ENCODE results near the gene TRIM17. TPM values are rescaled to one million over a fixed set of nuclear protein-coding genes. Genes with fewer than 3 reads are reported as not detected.

The TRIM17 gene
- total RNA-seq, 1 donor = under 0.01 TPM

- H3K4me1 ChIP-seq (ENCODE audit: insufficient read depth, low read length) = peaks cover 4% of the 10 kb centered on the region
- peak overlapping the region; percentile 61 for H3K4me3 ChIP-seq (ENCODE audit: insufficient read depth, low read length)
- peaks cover 84% of the 10 kb centered on the region for H3K27me3 ChIP-seq (ENCODE audit: insufficient read depth, low read length)
- H3K27ac ChIP-seq (ENCODE audit: low read depth, low read length) = no peak overlapping the region
- no peaks in the 10 kb centered on the region for H3K79me2 ChIP-seq (ENCODE audit: insufficient read depth, low read length)
- H3K36me3 ChIP-seq (ENCODE audit: insufficient read depth, low read length) = no peaks in the 10 kb centered on the region
- H3K9me3 ChIP-seq (ENCODE audit: low read depth, low read length) = no peaks in the 10 kb centered on the region
- no peaks in the 10 kb centered on the region for H4K20me1 ChIP-seq (ENCODE audit: insufficient read depth, low read length)
- peak; percentile 93 for DNase-seq (ENCODE audit: insufficient read length, low spot score, missing footprints)
- H3K4me2 ChIP-seq (ENCODE audit: insufficient read depth, low read length) = peak overlapping the region; percentile 78
- TF ChIP-seq CTCF (IDR thresholded peaks at IDR 0.05; ENCODE audit: extremely low read depth, low read depth, low read length) = no peak
- H2AFZ ChIP-seq (ENCODE audit: low read length) = peak overlapping the region; percentile 74
Measured at GRCh38 chr1:228464487-228464983, 47.9 kb upstream of the TRIM17 start.

- Histone ChIP-seq H3K4me3 (ENCODE audit: insufficient read depth, low read length) (peak overlapping the region; percentile 61), H2AFZ (ENCODE audit: low read length) (peak overlapping the region; percentile 74), H3K27me3 (ENCODE audit: insufficient read depth, low read length) (peaks cover 77% of the 10 kb centered on the region), H3K27ac (ENCODE audit: low read depth, low read length) (no peak overlapping the region), H3K4me2 (ENCODE audit: insufficient read depth, low read length) (peak overlapping the region; percentile 78), H3K36me3 (ENCODE audit: insufficient read depth, low read length) (no peaks in the 10 kb centered on the region), H4K20me1 (ENCODE audit: insufficient read depth, low read length) (no peaks in the 10 kb centered on the region), H3K4me1 (ENCODE audit: insufficient read depth, low read length) (peaks cover 4% of the 10 kb centered on the region), H3K9me3 (ENCODE audit: low read depth, low read length) (no peaks in the 10 kb centered on the region), H3K79me2 (ENCODE audit: insufficient read depth, low read length) (no peaks in the 10 kb centered on the region)
- no peak for TF ChIP-seq CTCF (IDR thresholded peaks at IDR 0.05; ENCODE audit: extremely low read depth, low read depth, low read length)
- no peak for DNase-seq (ENCODE audit: insufficient read length, low spot score, missing footprints)
Measured at GRCh38 chr1:228463559-228464455, 47.1 kb upstream of the TRIM17 start.

DNA sequence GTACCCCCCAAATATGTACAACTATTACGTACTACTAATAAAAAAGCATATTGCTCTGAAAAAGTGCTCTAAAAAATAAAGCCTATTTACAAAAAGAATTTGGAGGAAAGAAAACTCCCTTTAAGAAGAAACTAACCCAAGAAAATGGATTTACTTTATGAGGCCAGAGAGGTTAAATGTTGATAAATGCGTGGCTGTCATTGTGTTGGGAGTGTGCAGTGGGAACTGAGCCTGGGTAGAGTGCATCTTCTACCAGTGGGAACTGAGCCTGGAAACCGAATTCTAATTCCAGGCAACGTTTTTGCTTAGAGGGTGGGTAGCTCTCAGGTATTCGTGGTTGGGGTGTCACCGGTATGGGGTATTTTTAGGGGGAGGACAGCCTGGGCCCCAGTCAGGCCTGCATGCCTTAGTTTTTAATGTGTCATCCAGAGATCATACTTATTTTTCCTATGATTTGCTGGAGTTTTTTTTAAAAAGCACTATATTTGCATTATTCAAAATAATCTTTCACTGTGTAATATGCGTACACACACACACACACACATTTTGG, 46.4 kb upstream of the TRIM17 start:
- H2AFZ ChIP-seq (ENCODE audit: low read length) = no peak overlapping the region
- no peak for TF ChIP-seq CTCF (IDR thresholded peaks at IDR 0.05; ENCODE audit: extremely low read depth, low read depth, low read length)
- no peaks in the 10 kb centered on the region for H4K20me1 ChIP-seq (ENCODE audit: insufficient read depth, low read length)
- H3K27me3 ChIP-seq (ENCODE audit: insufficient read depth, low read length) = peaks cover 69% of the 10 kb centered on the region
- H3K36me3 ChIP-seq (ENCODE audit: insufficient read depth, low read length) = no peaks in the 10 kb centered on the region
- H3K4me1 ChIP-seq (ENCODE audit: insufficient read depth, low read length) = peaks cover 4% of the 10 kb centered on the region
- no peaks in the 10 kb centered on the region for H3K9me3 ChIP-seq (ENCODE audit: low read depth, low read length)
- H3K79me2 ChIP-seq (ENCODE audit: insufficient read depth, low read length) = no peaks in the 10 kb centered on the region
- H3K4me2 ChIP-seq (ENCODE audit: insufficient read depth, low read length) = no peak overlapping the region
- DNase-seq (ENCODE audit: insufficient read length, low spot score, missing footprints) = no peak
- H3K4me3 ChIP-seq (ENCODE audit: insufficient read depth, low read length) = no peak overlapping the region
- no peak overlapping the region for H3K27ac ChIP-seq (ENCODE audit: low read depth, low read length)

GRCh38 chr1:228462560-228462959, 45.9 kb upstream of the TRIM17 start:
- Histone ChIP-seq H3K36me3 (ENCODE audit: insufficient read depth, low read length) (no peaks in the 10 kb centered on the region), H4K20me1 (ENCODE audit: insufficient read depth, low read length) (no peaks in the 10 kb centered on the region), H3K4me1 (ENCODE audit: insufficient read depth, low read length) (peaks cover 4% of the 10 kb centered on the region), H3K9me3 (ENCODE audit: low read depth, low read length) (no peaks in the 10 kb centered on the region), H3K4me2 (ENCODE audit: insufficient read depth, low read length) (no peak overlapping the region), H3K79me2 (ENCODE audit: insufficient read depth, low read length) (no peaks in the 10 kb centered on the region), H3K27me3 (ENCODE audit: insufficient read depth, low read length) (peaks cover 64% of the 10 kb centered on the region), H2AFZ (ENCODE audit: low read length) (no peak overlapping the region), H3K4me3 (ENCODE audit: insufficient read depth, low read length) (no peak overlapping the region), H3K27ac (ENCODE audit: low read depth, low read length) (no peak overlapping the region)
- no peak for DNase-seq (ENCODE audit: insufficient read length, low spot score, missing footprints)
- TF ChIP-seq CTCF (IDR thresholded peaks at IDR 0.05; ENCODE audit: extremely low read depth, low read depth, low read length) = no peak
